HG03045 (cell line): ENCODE data around the gene CPEB1.
"Not testable (repeated sequence)": the region's sequence is repeated elsewhere in the genome, so short reads cannot be mapped to it uniquely, and the experiment has no call there.

Experiments
- ATAC-seq: cut with Tn5 transposase; IDR thresholded peaks from one replicate; pipeline ENCODE4 v1.9.1; 2021; ENCODE audit warnings: mild to moderate bottlenecking, moderate library complexity; ENCODE audit not compliant: unreplicated experiment

Gene CPEB1

GRCh38 chr15:82530606-82531379 is 116.4 kb downstream of the CPEB1 start:
- ATAC-seq, result peak; percentile 89

- ATAC-seq, result no peak
Measured at GRCh38 chr15:82530006-82530405, 117.2 kb downstream of the CPEB1 start.

GRCh38 chr15:82513587-82513986 is 133.6 kb downstream of the CPEB1 start:
- not testable (repeated sequence) for ATAC-seq

GRCh38 chr15:82507693-82508092 is 139.5 kb downstream of the CPEB1 start:
- ATAC-seq, result not testable (repeated sequence)

- not testable (repeated sequence) for ATAC-seq
Measured at GRCh38 chr15:82507087-82507486, 140.1 kb downstream of the CPEB1 start.

- ATAC-seq, result not testable (repeated sequence)
Measured at GRCh38 chr15:82505842-82506241, 141.3 kb downstream of the CPEB1 start.

GRCh38 chr15:82504074-82504473 is 143.1 kb downstream of the CPEB1 start:
- ATAC-seq, result not testable (repeated sequence)

- peak; percentile 7 for ATAC-seq
Measured at GRCh38 chr15:82502700-82503339, 144.3 kb downstream of the CPEB1 start.

- ATAC-seq, result not testable (repeated sequence)
Measured at GRCh38 chr15:82500772-82501171, 146.4 kb downstream of the CPEB1 start.

- ATAC-seq, result not testable (repeated sequence)
Measured at GRCh38 chr15:82497978-82498377, 149.2 kb downstream of the CPEB1 start.
